ENCODE results near the gene UNC13A.

GRCh38 chr19:17590866-17591265 lies 97.3 kb downstream of the UNC13A start:
- TF ChIP-seq POLR2A (IDR thresholded peaks at IDR 0.05) (no peak), CTCF (IDR thresholded peaks at IDR 0.05) (no peak), EP300 (IDR thresholded peaks at IDR 0.05) (no peak), POLR2AphosphoS5 (IDR thresholded peaks at IDR 0.05) (no peak)

Measured in gastroesophageal sphincter (tissue), 3 donors.